Measurements from ENCODE around the gene OR51D1.
A peak's percentile ranks its signal among the peaks of the same experiment; 100 is the strongest.

OR51D1 gene, protein sequence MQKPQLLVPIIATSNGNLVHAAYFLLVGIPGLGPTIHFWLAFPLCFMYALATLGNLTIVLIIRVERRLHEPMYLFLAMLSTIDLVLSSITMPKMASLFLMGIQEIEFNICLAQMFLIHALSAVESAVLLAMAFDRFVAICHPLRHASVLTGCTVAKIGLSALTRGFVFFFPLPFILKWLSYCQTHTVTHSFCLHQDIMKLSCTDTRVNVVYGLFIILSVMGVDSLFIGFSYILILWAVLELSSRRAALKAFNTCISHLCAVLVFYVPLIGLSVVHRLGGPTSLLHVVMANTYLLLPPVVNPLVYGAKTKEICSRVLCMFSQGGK

DNA sequence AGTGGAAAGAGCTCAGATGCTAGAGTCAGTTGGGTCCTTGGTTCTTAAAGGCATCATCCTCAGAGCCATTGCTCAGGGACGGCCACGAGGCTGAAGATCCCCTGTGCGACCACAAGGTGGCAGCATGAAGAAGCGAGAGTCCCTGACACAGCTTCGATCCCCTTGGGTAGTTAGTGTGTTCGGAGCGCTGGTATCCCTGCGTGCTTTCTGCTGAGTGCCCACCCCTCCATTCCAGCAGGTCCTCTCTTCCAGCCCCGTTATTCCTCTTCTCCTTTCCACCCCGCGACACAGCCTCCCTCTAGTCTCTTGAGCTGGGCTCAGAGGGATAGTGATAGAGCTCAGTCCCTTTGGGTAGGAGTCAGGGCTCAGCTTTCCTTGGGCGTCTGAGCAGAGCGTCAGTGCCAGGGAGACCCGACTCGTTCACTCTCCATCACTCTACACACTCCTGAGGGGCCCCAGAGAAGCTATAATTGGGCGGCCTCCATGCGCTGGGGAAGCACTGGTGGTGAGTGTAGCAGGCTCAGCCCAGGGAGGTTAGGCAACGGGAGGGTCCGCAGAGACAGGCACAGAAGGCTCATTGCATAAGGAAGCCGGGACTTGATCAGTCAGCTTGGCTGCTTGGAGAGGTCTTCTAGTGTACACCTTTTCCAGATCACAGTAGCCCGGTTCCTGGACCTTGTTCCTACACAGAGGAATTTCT lies at the start of gene OR51D1:
TSS of gene OR51D1 (plus strand) at position 516 of the 700 bp plus-strand sequence. CDS start 2,314 bp downstream, outside the sequence.
- DNase-seq: peak; percentile 94

DNA sequence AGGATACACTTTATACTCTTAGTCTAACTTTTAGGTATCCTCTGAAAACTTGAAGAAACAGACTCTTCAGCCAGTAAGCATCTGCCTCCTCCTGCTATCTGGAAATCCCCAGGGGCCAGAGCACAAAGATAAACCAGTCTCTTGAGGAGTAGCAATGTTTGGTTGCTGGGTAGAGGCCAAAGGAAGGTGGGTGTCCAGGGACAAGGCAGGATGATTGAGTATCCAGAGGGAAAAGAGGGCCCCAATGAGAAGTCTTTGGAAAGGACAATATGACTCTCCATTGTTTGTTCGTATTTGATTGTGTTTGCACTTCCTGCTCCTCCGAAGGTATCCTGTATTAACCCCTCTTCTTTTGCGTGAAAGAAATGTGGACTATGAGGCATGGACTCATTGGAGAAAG lies 48.3 kb upstream of the OR51D1 start:
- DNase-seq: no peak

GRCh38 chr11:4593739-4594138 lies 43.5 kb upstream of the OR51D1 start, which contains the start of gene OR52I1:
Gene OR52I1, plus strand, starts transcription at chr11:4594039. Its CDS starts 0 bp downstream, at chr11:4594039.
- no peak for DNase-seq

GRCh38 chr11:4605057-4605456 lies 32.2 kb upstream of the OR51D1 start:
- DNase-seq: no peak

GRCh38 chr11:4606231-4607015 lies 30.9 kb upstream of the OR51D1 start:
- peak; percentile 38 for DNase-seq

GRCh38 chr11:4607096-4607495 lies 30.2 kb upstream of the OR51D1 start:
- peak; percentile 38 for DNase-seq

- DNase-seq: peak; percentile 85
These were observed 29.3 kb upstream of the OR51D1 start, which contains the start of gene TRIM68 for GRCh38 chr11:4607781-4608666. Gene TRIM68, minus strand, starts transcription at chr11:4608231. Its CDS starts 2,727 bp downstream, at chr11:4605504.

GRCh38 chr11:4610258-4610935 lies 26.9 kb upstream of the OR51D1 start:
- DNase-seq: no peak

- no peak for DNase-seq
These were observed 25.3 kb upstream of the OR51D1 start for GRCh38 chr11:4611986-4612385.

DNA sequence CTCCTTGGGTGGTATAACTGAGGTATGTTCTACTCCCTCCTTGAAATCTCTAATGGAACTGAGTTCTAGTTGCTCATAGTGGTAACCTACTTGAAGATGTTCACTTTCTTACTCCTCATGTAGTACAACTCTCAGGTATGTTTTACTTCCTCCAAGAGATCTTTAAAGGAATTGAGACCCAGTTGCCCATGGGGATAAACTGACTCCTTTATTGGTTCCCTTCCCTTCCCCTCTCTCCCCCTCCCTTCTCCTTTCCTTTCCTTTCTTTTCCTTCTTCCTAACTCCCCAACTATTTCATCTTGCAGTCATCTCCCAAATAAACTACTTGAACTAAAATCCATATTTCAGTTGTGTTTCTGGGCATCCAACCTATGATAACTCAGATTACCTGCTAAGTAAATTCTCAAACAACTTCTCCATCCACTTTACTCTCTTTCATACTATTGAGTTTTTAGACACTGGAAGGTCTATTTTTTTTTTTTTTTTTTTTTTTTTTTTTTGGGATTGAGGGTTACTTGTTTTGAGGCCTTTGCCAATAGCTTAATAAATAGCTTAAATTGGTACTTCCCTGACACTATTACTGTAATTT lies 21.3 kb upstream of the OR51D1 start:
- DNase-seq: no peak

GRCh38 chr11:4619514-4619913 lies 17.8 kb upstream of the OR51D1 start:
- no peak for DNase-seq

DNA sequence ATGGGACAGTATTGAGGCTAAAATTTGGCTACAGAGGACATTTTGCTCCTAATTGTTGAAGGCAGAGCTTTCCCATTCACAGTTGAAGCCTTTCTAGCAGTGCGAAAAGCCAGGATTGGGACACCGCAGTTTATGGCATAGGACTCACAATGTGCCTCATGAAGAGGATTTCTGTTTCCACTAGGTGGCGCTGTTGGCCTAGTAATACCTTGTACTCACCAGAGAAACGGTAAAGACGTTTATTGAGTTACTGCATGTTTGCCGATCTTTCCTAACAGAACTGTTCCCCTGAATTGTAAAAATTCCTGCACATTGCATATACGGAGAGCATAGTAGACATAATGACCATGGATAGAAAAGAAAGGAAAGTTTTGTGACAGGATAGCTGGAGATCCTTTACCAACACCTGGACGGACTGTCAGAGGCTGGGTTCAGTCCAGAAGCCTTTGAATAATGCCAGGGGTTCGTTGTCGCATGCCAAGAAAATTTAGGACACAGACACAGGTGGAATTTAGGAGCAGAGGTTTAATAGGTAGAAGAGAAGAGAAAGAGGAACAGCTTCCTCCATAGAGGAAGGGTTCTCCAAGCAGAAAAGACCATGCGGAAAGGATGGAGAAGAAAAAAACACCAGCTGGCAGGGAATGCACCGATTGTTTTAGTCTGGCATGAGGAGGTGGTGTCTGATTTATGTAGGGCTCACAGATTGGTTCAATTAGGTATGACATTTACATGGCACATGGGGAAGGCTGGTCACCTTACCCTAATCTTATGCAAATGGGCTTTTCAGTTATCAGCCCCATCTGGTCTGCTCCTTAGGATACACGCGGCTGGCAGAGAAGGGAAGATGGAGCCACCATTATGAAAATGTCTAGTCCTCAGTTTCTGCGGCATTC lies 10.8 kb upstream of the OR51D1 start:
- DNase-seq: peak; percentile 85

GRCh38 chr11:4636136-4636535 lies 1.1 kb upstream of the OR51D1 start:
- DNase-seq: no peak

- no peak for DNase-seq
These were observed 378 bp downstream of the OR51D1 start for GRCh38 chr11:4637662-4638047.

DNA sequence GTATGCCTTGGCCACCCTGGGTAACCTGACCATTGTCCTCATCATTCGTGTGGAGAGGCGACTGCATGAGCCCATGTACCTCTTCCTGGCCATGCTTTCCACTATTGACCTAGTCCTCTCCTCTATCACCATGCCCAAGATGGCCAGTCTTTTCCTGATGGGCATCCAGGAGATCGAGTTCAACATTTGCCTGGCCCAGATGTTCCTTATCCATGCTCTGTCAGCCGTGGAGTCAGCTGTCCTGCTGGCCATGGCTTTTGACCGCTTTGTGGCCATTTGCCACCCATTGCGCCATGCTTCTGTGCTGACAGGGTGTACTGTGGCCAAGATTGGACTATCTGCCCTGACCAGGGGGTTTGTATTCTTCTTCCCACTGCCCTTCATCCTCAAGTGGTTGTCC lies 2.7 kb downstream of the OR51D1 start:
- no peak for DNase-seq

- no peak for DNase-seq
These were observed 4.2 kb downstream of the OR51D1 start for GRCh38 chr11:4641501-4641900.

- DNase-seq: no peak
These were observed 4.8 kb downstream of the OR51D1 start for GRCh38 chr11:4642043-4642442.

GRCh38 chr11:4643076-4643475 lies 5.8 kb downstream of the OR51D1 start:
- DNase-seq: no peak

GRCh38 chr11:4643682-4644081 lies 6.4 kb downstream of the OR51D1 start, which contains the start of gene OR51E1:
Gene OR51E1, plus strand, starts transcription at chr11:4643982. Its CDS starts 8,545 bp downstream, at chr11:4652527.
- no peak for DNase-seq

DNA sequence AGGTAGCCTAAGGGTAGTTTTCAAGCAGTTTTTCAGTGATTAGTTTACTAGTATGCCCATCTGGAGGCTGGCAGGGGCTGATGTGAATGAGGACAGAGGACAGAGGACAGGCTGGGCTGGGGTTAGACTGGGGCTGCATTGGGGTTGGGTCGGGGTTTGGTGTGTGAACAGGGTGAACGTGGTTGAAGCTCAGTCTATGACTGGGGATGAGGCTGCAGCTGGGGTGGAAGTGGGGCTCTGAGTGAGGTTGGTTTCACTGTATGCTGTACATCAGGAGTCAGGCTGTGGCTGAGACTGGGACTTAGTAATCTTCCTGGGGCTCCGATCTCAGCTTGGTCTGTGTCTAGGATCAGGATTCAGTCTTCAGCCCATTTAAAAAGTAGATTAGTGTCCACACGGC lies 7.0 kb downstream of the OR51D1 start:
- no peak for DNase-seq

Data from NCI-H510A treated with DMSO at 0.1 percent for 48 hours (cell line).